OCI-LY1 (cell line): ENCODE data around the gene GFOD2.

Experiments
- EZH2 ChIP-seq: fragments of 200-600 bp; sonication (generic), shearing (Covaris generic); IDR thresholded peaks from 2 replicates; pipeline ENCODE4 v1.8.0; 2017; ENCODE audit warnings: borderline replicate concordance, mixed run types, mild to moderate bottlenecking, antibody characterized with exemption, low read length, moderate library complexity, mixed read lengths
- TF ChIP-seq, protein P1 (sequence below): fragments of 200-600 bp; sonication (generic), shearing (Covaris generic); IDR thresholded peaks from 2 replicates; pipeline ENCODE4 v1.5.1; 2017; ENCODE audit warnings: mild to moderate bottlenecking, antibody characterized with exemption, low read length, moderate library complexity, mixed read lengths

- TF ChIP-seq, protein P1, sequence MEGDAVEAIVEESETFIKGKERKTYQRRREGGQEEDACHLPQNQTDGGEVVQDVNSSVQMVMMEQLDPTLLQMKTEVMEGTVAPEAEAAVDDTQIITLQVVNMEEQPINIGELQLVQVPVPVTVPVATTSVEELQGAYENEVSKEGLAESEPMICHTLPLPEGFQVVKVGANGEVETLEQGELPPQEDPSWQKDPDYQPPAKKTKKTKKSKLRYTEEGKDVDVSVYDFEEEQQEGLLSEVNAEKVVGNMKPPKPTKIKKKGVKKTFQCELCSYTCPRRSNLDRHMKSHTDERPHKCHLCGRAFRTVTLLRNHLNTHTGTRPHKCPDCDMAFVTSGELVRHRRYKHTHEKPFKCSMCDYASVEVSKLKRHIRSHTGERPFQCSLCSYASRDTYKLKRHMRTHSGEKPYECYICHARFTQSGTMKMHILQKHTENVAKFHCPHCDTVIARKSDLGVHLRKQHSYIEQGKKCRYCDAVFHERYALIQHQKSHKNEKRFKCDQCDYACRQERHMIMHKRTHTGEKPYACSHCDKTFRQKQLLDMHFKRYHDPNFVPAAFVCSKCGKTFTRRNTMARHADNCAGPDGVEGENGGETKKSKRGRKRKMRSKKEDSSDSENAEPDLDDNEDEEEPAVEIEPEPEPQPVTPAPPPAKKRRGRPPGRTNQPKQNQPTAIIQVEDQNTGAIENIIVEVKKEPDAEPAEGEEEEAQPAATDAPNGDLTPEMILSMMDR = no peak
- no peak for TF ChIP-seq EZH2
Measured at GRCh38 chr16:67733734-67734470, 14.8 kb upstream of the GFOD2 start.
